Measurements from ENCODE around the gene FN3KRP.

FN3KRP gene

DNA sequence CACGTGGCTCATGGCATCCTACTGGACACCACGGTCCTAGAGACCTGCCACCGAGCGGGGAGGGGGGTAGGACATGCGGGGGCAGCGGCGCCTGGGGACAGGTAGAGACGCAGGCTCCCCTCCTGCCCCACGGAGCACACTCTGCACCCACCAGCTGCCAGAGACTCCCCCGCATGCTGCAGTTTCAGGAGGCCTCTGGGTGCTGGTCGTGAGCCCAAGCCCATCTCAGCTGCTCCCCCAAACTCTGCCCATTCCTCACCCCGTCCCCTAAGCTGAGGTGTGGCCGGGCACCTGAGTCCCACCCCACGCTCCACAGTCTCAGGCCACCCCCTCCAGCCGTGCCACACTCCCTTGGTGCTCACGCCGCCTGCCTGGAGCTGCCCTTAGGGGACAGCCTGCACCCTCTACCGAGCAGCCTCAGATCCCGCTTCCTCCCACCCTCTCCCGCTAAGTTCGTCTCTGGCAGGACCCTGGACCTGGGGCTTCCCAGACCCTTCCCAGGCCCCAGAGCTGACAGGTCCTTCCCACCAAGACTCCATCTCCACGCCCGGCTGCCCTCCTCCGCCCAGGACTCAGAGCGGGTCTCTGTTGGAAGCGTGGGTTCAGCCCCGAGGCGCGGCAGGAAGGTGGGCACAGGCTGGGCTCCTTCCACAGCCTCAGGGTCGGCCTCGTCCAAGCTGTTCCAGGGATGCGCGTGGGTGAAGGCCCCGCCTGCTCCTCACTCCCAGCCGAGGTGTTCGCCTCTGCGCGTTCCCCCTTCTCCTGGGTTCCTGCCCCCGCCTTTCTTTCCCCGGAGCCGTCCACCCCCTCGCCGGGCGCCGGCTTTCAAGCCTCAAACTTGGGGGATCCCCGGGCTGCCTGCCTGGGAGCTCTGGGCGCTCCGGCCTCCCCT lies 19.3 kb upstream of the FN3KRP start:
- no peak for TF ChIP-seq YY1 (IDR thresholded peaks at IDR 0.05; ENCODE audit: insufficient read depth, insufficient read length)
- TF ChIP-seq SUZ12 (IDR thresholded peaks at IDR 0.05; ENCODE audit: extremely low read depth, insufficient read depth, insufficient read length): no peak
- no peak for TF ChIP-seq ZNF274 (IDR thresholded peaks at IDR 0.05; ENCODE audit: low read depth, low read length)
- DNase-seq (ENCODE audit: low read depth, low spot score): no peak
- peaks cover 20% of the 10 kb centered on the region for H3K4me1 ChIP-seq (ENCODE audit: insufficient read depth, insufficient read length)
- peak overlapping the region; percentile 53 for H3K9ac ChIP-seq (ENCODE audit: insufficient read length, low read depth)
- H3K27me3 ChIP-seq (ENCODE audit: insufficient read depth, insufficient read length): peaks cover 45% of the 10 kb centered on the region
- no peaks in the 10 kb centered on the region for H3K36me3 ChIP-seq (ENCODE audit: insufficient read depth, insufficient read length, low read length)
- peak overlapping the region; percentile 49 for H3K4me3 ChIP-seq (ENCODE audit: insufficient read length, low read depth)
- peaks cover 18% of the 10 kb centered on the region; the same call in 1 of the 2 replicates for H3K9me3 ChIP-seq (ENCODE audit: insufficient read depth, low read length)

GRCh38 chr17:82697808-82698064 lies 18.8 kb upstream of the FN3KRP start:
- Histone ChIP-seq H3K9ac (ENCODE audit: insufficient read length, low read depth) (peak overlapping the region; percentile 53), H3K27me3 (ENCODE audit: insufficient read depth, insufficient read length) (peaks cover 45% of the 10 kb centered on the region), H3K36me3 (ENCODE audit: insufficient read depth, insufficient read length, low read length) (no peaks in the 10 kb centered on the region), H3K9me3 (ENCODE audit: insufficient read depth, low read length) (peaks cover 18% of the 10 kb centered on the region; the same call in 1 of the 2 replicates), H3K4me1 (ENCODE audit: insufficient read depth, insufficient read length) (peaks cover 18% of the 10 kb centered on the region), H3K4me3 (ENCODE audit: insufficient read length, low read depth) (peak overlapping the region; percentile 49)
- TF ChIP-seq SUZ12 (IDR thresholded peaks at IDR 0.05; ENCODE audit: extremely low read depth, insufficient read depth, insufficient read length): no peak
- no peak for TF ChIP-seq ZNF274 (IDR thresholded peaks at IDR 0.05; ENCODE audit: low read depth, low read length)
- TF ChIP-seq YY1 (IDR thresholded peaks at IDR 0.05; ENCODE audit: insufficient read depth, insufficient read length): no peak
- no peak for DNase-seq (ENCODE audit: low read depth, low spot score)

DNA sequence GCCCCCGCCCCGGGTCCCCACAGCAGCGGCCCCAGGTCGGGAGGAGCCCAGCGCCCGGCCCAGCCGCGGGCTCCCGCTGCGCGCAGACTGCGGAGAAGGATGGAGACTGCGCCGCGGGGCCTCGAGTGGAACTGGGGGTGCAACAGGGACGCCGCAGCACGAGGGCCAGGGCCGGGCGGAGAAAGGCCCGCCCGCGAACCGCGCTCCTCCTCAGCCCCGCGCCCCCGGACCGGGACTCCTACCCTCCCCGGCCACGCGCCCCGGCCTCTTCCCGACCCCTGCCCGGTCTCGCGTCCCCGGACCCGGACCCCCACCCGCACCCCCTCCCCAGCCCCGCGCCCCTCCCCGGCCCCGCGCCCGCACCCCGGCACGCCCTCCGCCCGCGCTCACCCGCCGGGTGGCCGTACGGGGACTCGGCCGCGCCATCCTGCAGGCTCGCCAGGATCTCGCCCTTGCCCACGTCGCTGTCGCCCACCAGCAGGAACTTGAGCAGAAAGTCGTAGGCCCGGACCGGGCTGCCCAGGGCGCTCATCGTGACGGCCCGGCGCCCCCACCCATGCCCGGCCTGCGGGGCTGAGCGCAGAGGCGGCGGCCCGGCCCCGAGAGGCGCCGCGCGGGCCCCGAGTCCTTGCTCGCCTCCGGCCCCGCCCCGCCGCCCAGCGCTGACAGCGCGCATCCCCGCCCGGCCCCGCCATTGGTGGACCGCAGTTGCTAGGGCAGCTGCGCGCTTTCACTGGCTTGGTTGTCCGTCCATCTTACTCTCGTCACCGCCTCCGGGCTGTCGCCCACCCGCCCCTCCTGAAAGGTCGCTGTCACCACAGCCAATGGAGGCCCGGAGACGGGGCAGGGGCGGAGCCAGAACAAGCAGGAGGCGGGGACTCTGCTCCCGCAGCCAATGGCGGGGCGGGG lies 18.2 kb upstream of the FN3KRP start, which contains the start of gene RAB40B:
Gene RAB40B, minus strand, starts transcription at position 634 of the 909 bp plus-strand sequence. Its CDS starts 102 bp downstream, at position 532.
- Histone ChIP-seq H3K27me3 (ENCODE audit: insufficient read depth, insufficient read length) (peaks cover 45% of the 10 kb centered on the region), H3K4me3 (ENCODE audit: insufficient read length, low read depth) (peak within 1 kb of the TSS; percentile 68), H3K9me3 (ENCODE audit: insufficient read depth, low read length) (peaks cover 18% of the 10 kb centered on the region; the same call in 1 of the 2 replicates), H3K9ac (ENCODE audit: insufficient read length, low read depth) (peak within 1 kb of the TSS; percentile 57), H3K4me1 (ENCODE audit: insufficient read depth, insufficient read length) (peaks cover 18% of the 10 kb centered on the region), H3K36me3 (ENCODE audit: insufficient read depth, insufficient read length, low read length) (no peaks in the 10 kb centered on the region)
- DNase-seq (ENCODE audit: low read depth, low spot score): peak; percentile 94
- TF ChIP-seq SUZ12 (IDR thresholded peaks at IDR 0.05; ENCODE audit: extremely low read depth, insufficient read depth, insufficient read length): no peak
- TF ChIP-seq YY1 (IDR thresholded peaks at IDR 0.05; ENCODE audit: insufficient read depth, insufficient read length): no peak
- TF ChIP-seq ZNF274 (IDR thresholded peaks at IDR 0.05; ENCODE audit: low read depth, low read length): no peak

GRCh38 chr17:82698974-82699442 lies 17.5 kb upstream of the FN3KRP start:
- no peaks in the 10 kb centered on the region for H3K36me3 ChIP-seq (ENCODE audit: insufficient read depth, insufficient read length, low read length)
- TF ChIP-seq SUZ12 (IDR thresholded peaks at IDR 0.05; ENCODE audit: extremely low read depth, insufficient read depth, insufficient read length): peak; percentile 51
- no peak for TF ChIP-seq ZNF274 (IDR thresholded peaks at IDR 0.05; ENCODE audit: low read depth, low read length)
- TF ChIP-seq YY1 (IDR thresholded peaks at IDR 0.05; ENCODE audit: insufficient read depth, insufficient read length): no peak
- H3K4me3 ChIP-seq (ENCODE audit: insufficient read length, low read depth): peak overlapping the region; percentile 68
- peak overlapping the region; percentile 57 for H3K9ac ChIP-seq (ENCODE audit: insufficient read length, low read depth)
- H3K9me3 ChIP-seq (ENCODE audit: insufficient read depth, low read length): peaks cover 17% of the 10 kb centered on the region; the same call in 1 of the 2 replicates
- no peak for DNase-seq (ENCODE audit: low read depth, low spot score)
- peaks cover 45% of the 10 kb centered on the region for H3K27me3 ChIP-seq (ENCODE audit: insufficient read depth, insufficient read length)
- peaks cover 17% of the 10 kb centered on the region for H3K4me1 ChIP-seq (ENCODE audit: insufficient read depth, insufficient read length)

DNA sequence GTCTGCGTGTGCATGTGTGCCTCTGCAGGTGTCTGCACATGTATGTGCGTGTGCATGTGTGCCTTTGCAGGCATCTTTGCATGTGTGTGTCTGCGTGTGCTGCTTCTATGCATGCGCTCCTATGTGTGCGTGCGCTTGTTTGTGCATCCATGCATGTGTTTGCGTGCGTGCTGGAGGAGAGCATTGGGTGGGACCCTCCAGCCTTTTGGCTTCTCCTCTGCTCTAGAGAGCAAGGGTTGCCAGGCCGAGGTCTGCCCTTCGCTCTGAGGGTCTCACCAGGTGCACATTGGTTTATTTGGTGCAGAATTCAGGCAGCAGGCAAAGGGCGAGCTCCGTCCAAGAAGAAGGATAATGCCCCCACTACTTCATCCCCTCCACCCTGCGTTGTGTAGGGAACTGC lies 17.0 kb upstream of the FN3KRP start:
- Histone ChIP-seq H3K4me1 (ENCODE audit: insufficient read depth, insufficient read length) (peaks cover 17% of the 10 kb centered on the region), H3K4me3 (ENCODE audit: insufficient read length, low read depth) (peak overlapping the region; percentile 68), H3K9me3 (ENCODE audit: insufficient read depth, low read length) (peaks cover 12% of the 10 kb centered on the region; the same call in 1 of the 2 replicates), H3K9ac (ENCODE audit: insufficient read length, low read depth) (no peak overlapping the region), H3K27me3 (ENCODE audit: insufficient read depth, insufficient read length) (peaks cover 45% of the 10 kb centered on the region), H3K36me3 (ENCODE audit: insufficient read depth, insufficient read length, low read length) (no peaks in the 10 kb centered on the region)
- TF ChIP-seq YY1 (IDR thresholded peaks at IDR 0.05; ENCODE audit: insufficient read depth, insufficient read length) (no peak), SUZ12 (IDR thresholded peaks at IDR 0.05; ENCODE audit: extremely low read depth, insufficient read depth, insufficient read length) (no peak), ZNF274 (IDR thresholded peaks at IDR 0.05; ENCODE audit: low read depth, low read length) (no peak)
- no peak for DNase-seq (ENCODE audit: low read depth, low spot score)

DNA sequence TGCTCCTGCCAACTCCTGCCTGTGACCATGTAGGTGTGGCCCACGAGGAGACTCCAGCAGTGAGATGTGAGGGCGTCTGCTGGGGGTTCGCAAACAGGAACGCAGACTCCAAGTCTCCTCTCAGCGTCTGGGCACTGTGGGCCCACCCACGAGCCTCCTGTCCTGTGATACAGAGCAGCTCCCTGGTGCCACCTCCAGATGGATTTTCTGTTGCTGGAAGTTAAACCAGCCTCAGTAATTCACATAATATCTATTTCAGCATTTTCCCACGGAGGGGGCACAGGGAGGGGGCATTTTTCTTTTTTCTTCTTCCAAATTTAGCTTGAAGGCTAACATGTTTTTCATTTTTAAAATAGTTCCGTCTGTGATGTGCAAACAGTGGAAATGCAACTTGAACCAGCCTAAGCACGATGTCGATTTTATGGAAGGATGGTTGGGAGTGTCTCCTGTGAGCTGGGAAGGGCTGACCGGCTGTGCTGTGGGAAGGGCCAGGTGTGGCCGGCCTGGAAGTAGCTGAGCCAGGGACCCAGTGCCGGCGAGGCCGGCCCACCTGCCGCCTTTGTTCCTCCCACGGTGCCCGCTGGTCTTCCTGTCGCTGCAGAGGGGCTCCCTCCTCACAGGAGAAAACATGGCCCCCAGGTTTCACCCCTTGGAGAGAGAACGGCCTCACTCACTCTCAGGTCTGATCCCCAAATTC lies 14.1 kb upstream of the FN3KRP start:
- Histone ChIP-seq H3K36me3 (ENCODE audit: insufficient read depth, insufficient read length, low read length) (no peaks in the 10 kb centered on the region), H3K4me1 (ENCODE audit: insufficient read depth, insufficient read length) (peaks cover 13% of the 10 kb centered on the region), H3K9me3 (ENCODE audit: insufficient read depth, low read length) (no peaks in the 10 kb centered on the region), H3K9ac (ENCODE audit: insufficient read length, low read depth) (no peak overlapping the region), H3K27me3 (ENCODE audit: insufficient read depth, insufficient read length) (peaks cover 31% of the 10 kb centered on the region), H3K4me3 (ENCODE audit: insufficient read length, low read depth) (no peak overlapping the region)
- TF ChIP-seq ZNF274 (IDR thresholded peaks at IDR 0.05; ENCODE audit: low read depth, low read length): no peak
- no peak for TF ChIP-seq SUZ12 (IDR thresholded peaks at IDR 0.05; ENCODE audit: extremely low read depth, insufficient read depth, insufficient read length)
- no peak for TF ChIP-seq YY1 (IDR thresholded peaks at IDR 0.05; ENCODE audit: insufficient read depth, insufficient read length)
- no peak for DNase-seq (ENCODE audit: low read depth, low spot score)

All from NT2/D1 (cell line).